Dendritic cell treated with granulocyte-macrophage colony-stimulating factor and Interleukin-4, amounts not matched to agents 40 ng/mL and 50 ng/mL, for 4 days (primary cell): ENCODE measurements around the gene HAND1.

Experiments used
- H3K27ac Mint-ChIP-seq: one replicate; pipeline ENCODE4 v1.8.0; 2022; ENCODE audit warnings: mild to moderate bottlenecking, mixed read lengths
- H3K27me3 Mint-ChIP-seq: one replicate; pipeline ENCODE4 v1.8.0; 2022; ENCODE audit warnings: mild to moderate bottlenecking, mixed read lengths
- H3K36me3 Mint-ChIP-seq: one replicate; pipeline ENCODE4 v1.8.0; 2022; ENCODE audit warnings: low read depth, mixed read lengths
- H3K4me1 Mint-ChIP-seq: one replicate; pipeline ENCODE4 v1.8.0; 2022; ENCODE audit warnings: low read depth, mixed read lengths
- H3K4me3 Mint-ChIP-seq: one replicate; pipeline ENCODE4 v1.8.0; 2022; ENCODE audit warnings: mild to moderate bottlenecking, moderate library complexity, mixed read lengths
- H3K9me3 Mint-ChIP-seq: one replicate; pipeline ENCODE4 v1.8.0; 2022; ENCODE audit warnings: mixed read lengths
- intact Hi-C: fragments of 100-400 bp; cut with micrococcal nuclease; formaldehyde crosslinking; loops from one replicate; pipeline ENCODE4 v1.15.0; 2022

Gene HAND1

GRCh38 chr5:154467655-154468354 is 10.2 kb downstream of the HAND1 start:
- no peak overlapping the region for H3K27ac Mint-ChIP-seq
- H3K36me3 Mint-ChIP-seq = peaks cover 5% of the 10 kb centered on the region
- no peaks in the 10 kb centered on the region for H3K4me1 Mint-ChIP-seq
- intact Hi-C loops = loop anchor here (1.0 to 10.0 kb wide), 2 partner anchors 142 to 177 kb away; no protein-coding TSS in a partner anchor
- H3K27me3 Mint-ChIP-seq = peaks cover 39% of the 10 kb centered on the region
- H3K4me3 Mint-ChIP-seq = no peak overlapping the region
- no peaks in the 10 kb centered on the region for H3K9me3 Mint-ChIP-seq

DNA sequence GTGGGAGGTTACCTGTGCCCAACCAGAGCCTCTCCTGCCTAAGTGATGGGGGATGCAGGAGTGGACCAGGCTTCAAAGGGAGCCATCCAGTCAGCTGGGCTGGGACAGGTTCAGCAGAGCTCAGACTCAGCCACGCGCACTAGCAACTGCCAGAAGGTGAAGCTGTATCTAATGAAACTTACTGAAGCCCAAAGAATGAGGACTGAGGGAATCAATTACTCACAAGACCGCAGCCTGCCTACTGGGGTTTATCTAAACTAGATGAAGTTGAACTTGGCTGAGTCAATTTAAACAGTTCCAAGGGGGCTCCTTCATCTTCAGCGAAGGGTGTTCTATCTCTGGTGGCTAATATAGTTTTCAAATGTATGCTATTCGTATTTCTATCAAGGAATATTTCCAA is 11.4 kb downstream of the HAND1 start:
- no peak overlapping the region for H3K4me3 Mint-ChIP-seq
- no peaks in the 10 kb centered on the region for H3K4me1 Mint-ChIP-seq
- H3K27me3 Mint-ChIP-seq = peaks cover 35% of the 10 kb centered on the region
- H3K27ac Mint-ChIP-seq = no peak overlapping the region
- peaks cover 9% of the 10 kb centered on the region for H3K36me3 Mint-ChIP-seq
- no peaks in the 10 kb centered on the region for H3K9me3 Mint-ChIP-seq
- intact Hi-C loops = loop anchor here (1.0 to 10.0 kb wide), 2 partner anchors 144 to 178 kb away; no protein-coding TSS in a partner anchor

DNA sequence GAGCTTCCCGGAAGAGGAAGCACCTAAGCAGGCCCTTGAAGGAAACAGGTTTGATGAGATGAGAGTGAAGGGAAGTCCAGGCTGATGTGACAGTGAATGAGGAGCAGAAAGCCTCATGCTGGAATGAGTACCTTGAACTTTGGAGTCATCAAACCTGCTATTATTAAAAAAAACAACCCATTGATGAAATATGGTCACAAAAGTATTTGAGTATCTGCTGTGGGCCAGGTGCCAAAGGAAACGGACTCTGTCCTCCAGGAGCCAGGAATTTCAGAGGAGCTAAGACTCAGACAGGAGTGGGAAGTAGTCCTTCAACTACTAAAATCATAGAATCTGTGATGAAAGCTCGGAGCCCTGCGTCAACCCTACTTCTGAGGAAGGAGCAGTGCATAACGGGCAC is 11.9 kb downstream of the HAND1 start:
- intact Hi-C loops = loop anchor here (10.0 kb wide), 1 partner anchor 179 kb away; no protein-coding TSS in a partner anchor
- Mint-ChIP-seq H3K9me3 (no peaks in the 10 kb centered on the region), H3K27me3 (peaks cover 30% of the 10 kb centered on the region), H3K4me1 (peaks cover under 1% of the 10 kb centered on the region), H3K36me3 (peaks cover 9% of the 10 kb centered on the region), H3K4me3 (no peak overlapping the region), H3K27ac (no peak overlapping the region)

DNA sequence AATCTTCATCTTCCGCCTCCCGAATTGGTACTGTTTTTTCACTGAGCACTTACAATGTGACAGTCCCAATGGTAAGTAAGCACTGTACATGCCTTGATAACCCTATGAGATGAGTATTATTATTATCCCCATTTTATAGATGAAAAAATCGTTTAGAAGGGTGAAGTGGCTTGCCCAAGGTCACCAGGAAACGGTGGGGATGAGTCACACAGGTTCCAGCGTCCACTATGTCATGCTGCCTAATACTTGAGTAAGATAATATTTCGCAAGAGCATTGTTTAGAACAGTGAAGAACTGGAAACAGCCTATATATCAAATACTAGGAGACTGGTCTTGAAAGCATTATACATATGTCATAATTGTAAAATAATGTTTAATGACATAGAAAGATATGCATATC is 12.9 kb downstream of the HAND1 start:
- peaks cover 20% of the 10 kb centered on the region for H3K27me3 Mint-ChIP-seq
- H3K27ac Mint-ChIP-seq = no peak overlapping the region
- no peaks in the 10 kb centered on the region for H3K9me3 Mint-ChIP-seq
- intact Hi-C loops = loop anchor here (10.0 kb wide), 1 partner anchor 180 kb away; no protein-coding TSS in a partner anchor
- peaks cover 9% of the 10 kb centered on the region for H3K36me3 Mint-ChIP-seq
- H3K4me3 Mint-ChIP-seq = no peak overlapping the region
- peaks cover 7% of the 10 kb centered on the region for H3K4me1 Mint-ChIP-seq

GRCh38 chr5:154464438-154464837 is 13.6 kb downstream of the HAND1 start:
- intact Hi-C loops = loop anchor here (10.0 kb wide), 1 partner anchor 180 kb away; no protein-coding TSS in a partner anchor
- Mint-ChIP-seq H3K9me3 (no peaks in the 10 kb centered on the region), H3K27ac (no peak overlapping the region), H3K36me3 (peaks cover 9% of the 10 kb centered on the region), H3K4me1 (peaks cover 7% of the 10 kb centered on the region), H3K4me3 (no peak overlapping the region), H3K27me3 (peaks cover 15% of the 10 kb centered on the region)

DNA sequence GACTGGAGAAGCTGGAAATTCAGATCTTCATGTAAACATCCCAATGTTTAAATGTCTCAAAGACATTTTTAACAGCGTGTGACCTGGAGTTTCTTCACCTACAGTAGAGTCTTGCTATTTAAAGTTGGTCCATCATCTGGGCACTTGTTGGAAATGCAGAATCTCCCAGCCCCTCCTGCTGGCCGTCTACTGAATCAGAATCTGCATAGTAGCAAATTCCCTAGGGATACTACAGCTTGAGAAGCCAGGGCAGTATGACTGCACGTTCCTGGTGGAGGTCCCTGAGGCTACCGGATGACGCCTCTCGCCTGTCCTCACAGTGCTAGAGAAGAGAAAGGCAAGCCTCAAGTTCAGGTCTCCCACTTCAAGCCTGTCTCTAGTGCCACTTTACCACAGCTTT is 16.5 kb downstream of the HAND1 start:
- Mint-ChIP-seq H3K4me3 (no peak overlapping the region), H3K9me3 (no peaks in the 10 kb centered on the region), H3K27ac (no peak overlapping the region), H3K36me3 (peaks cover 35% of the 10 kb centered on the region), H3K4me1 (peaks cover 7% of the 10 kb centered on the region), H3K27me3 (no peaks in the 10 kb centered on the region)
- intact Hi-C loops = loop anchor here (10.0 kb wide), 1 partner anchor 183 kb away; no protein-coding TSS in a partner anchor

DNA sequence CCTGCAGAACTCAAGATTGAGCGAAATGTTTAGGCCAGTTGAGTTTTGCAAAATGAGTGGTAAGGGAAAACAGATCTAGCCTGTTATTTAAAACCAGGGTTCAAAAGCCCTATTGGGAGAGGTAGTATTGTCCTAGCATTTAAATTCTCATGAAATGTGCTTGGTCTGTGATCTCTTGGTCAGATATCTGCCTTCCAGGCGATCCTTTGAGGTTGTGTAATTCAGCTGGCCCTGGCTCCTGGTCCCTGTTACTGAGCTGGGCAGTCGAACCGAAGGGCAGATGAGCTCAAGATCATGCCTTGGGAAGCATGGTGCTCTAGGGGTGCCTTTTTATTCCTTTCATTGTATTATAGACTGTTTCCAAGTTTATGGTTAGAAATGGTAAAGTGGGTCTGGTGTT is 17.9 kb downstream of the HAND1 start:
- Mint-ChIP-seq H3K4me3 (no peak overlapping the region), H3K9me3 (no peaks in the 10 kb centered on the region), H3K27me3 (no peaks in the 10 kb centered on the region), H3K4me1 (peaks cover 7% of the 10 kb centered on the region), H3K27ac (no peak overlapping the region), H3K36me3 (peaks cover 48% of the 10 kb centered on the region)
- intact Hi-C loops = loop anchor here (10.0 kb wide), 1 partner anchor 185 kb away; no protein-coding TSS in a partner anchor

DNA sequence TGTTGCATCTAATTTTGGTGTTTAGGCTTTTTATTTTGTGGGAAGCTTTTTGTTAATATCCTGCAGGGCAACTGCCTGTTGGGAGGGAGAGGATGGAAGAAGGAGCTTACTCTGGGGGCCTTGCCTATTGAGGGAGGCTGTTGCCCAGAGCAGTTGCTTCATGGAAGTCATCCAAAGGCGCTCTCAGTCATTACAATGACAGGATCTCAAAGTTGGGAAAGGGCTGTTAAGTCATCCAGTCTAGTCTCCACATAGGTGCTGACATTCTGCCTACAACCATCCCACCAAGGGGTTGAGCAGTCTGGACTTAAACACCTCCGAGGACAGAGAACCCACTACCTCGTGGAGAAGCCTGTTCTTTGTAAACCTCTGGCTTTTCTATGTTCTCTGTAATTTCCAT is 19.0 kb downstream of the HAND1 start:
- Mint-ChIP-seq H3K27ac (no peak overlapping the region), H3K4me3 (no peak overlapping the region), H3K9me3 (no peaks in the 10 kb centered on the region), H3K27me3 (no peaks in the 10 kb centered on the region), H3K36me3 (peaks cover 60% of the 10 kb centered on the region), H3K4me1 (peaks cover 7% of the 10 kb centered on the region)
- intact Hi-C loops = no loop called here

- H3K4me1 Mint-ChIP-seq = peaks cover 7% of the 10 kb centered on the region
- no peaks in the 10 kb centered on the region for H3K9me3 Mint-ChIP-seq
- peaks cover 76% of the 10 kb centered on the region for H3K36me3 Mint-ChIP-seq
- no peak overlapping the region for H3K27ac Mint-ChIP-seq
- intact Hi-C loops = no loop called here
- H3K27me3 Mint-ChIP-seq = no peaks in the 10 kb centered on the region
- H3K4me3 Mint-ChIP-seq = no peak overlapping the region
Measured at GRCh38 chr5:154456540-154456939, 21.5 kb downstream of the HAND1 start.

GRCh38 chr5:154455585-154455984 is 22.4 kb downstream of the HAND1 start:
- Mint-ChIP-seq H3K27ac (no peak overlapping the region), H3K36me3 (peaks cover 85% of the 10 kb centered on the region), H3K4me1 (peaks cover 4% of the 10 kb centered on the region), H3K4me3 (no peak overlapping the region), H3K27me3 (no peaks in the 10 kb centered on the region), H3K9me3 (no peaks in the 10 kb centered on the region)
- intact Hi-C loops = no loop called here

DNA sequence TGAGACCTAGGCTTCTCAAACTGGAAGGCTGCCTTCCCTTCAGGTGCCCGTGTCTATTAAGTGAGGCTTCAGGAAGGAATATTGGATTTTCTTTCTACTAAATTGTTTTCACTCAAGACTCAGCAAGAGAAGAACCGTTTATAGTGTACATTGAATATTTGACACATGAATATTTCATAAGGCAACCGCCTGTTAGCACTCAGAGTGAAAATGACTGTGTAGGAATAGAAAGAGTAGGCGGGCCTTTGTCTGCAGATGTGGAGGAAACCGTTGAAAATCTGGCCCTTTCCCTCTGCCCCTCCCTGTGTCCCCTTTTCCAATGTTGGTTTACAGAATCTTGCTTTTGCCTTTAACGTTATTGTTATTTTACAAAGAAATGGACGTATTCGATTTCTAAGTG is 26.1 kb downstream of the HAND1 start:
- Mint-ChIP-seq H3K4me3 (no peak overlapping the region), H3K36me3 (peaks cover 69% of the 10 kb centered on the region), H3K27me3 (no peaks in the 10 kb centered on the region), H3K9me3 (no peaks in the 10 kb centered on the region), H3K27ac (no peak overlapping the region), H3K4me1 (peaks cover 22% of the 10 kb centered on the region)
- intact Hi-C loops = no loop called here

DNA sequence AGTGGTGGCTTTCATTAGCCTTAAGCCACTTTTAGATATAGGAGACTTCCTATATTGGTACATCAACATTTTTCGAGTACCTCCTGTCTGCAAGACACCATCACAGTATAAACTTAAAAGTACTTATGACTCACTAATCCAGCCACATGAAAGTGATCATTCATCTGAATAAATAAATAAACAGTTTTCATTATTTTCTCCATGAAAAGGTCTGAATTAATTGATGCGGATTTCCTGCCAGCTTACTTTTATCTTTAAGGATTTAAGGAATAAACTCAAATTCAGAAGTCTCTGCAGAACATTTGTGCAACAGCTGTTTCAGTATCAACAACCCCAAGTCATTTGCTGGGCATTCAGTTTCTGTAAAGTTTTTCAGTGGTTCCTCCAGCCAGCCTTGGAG is 28.2 kb downstream of the HAND1 start:
- no peak overlapping the region for H3K4me3 Mint-ChIP-seq
- no peaks in the 10 kb centered on the region for H3K9me3 Mint-ChIP-seq
- H3K27ac Mint-ChIP-seq = no peak overlapping the region
- intact Hi-C loops = loop anchor here (10.0 kb wide), 1 partner anchor 305 kb away; the partner anchor contains the start of gene LARP1
- H3K27me3 Mint-ChIP-seq = no peaks in the 10 kb centered on the region
- peaks cover 57% of the 10 kb centered on the region for H3K36me3 Mint-ChIP-seq
- H3K4me1 Mint-ChIP-seq = peaks cover 34% of the 10 kb centered on the region

- peak overlapping the region; percentile 83 for H3K4me3 Mint-ChIP-seq
- peaks cover 38% of the 10 kb centered on the region for H3K4me1 Mint-ChIP-seq
- H3K9me3 Mint-ChIP-seq = no peaks in the 10 kb centered on the region
- H3K27me3 Mint-ChIP-seq = no peaks in the 10 kb centered on the region
- intact Hi-C loops = loop anchor here (2.0 to 10.0 kb wide), 2 partner anchors 256 to 308 kb away; partner anchors contain the start of genes GALNT10 and LARP1
- H3K27ac Mint-ChIP-seq = peak overlapping the region; percentile 16
- H3K36me3 Mint-ChIP-seq = peaks cover 41% of the 10 kb centered on the region
Measured at GRCh38 chr5:154447089-154447725, 30.8 kb downstream of the HAND1 start.
